HepG2 (cell line): ENCODE data around the gene MEG3. TPM values are rescaled to one million over a fixed set of nuclear protein-coding genes. Genes with fewer than 3 reads are reported as not detected.

Experiments used
- ATAC-seq: fragments of 200-7000 bp; cut with Tn5 transposase; 3 replicates; pipeline ENCODE4 v1.9.1; 2020; ENCODE audit warnings: mild to moderate bottlenecking, moderate library complexity
- BruUV-seq: library from RNA; stranded (reverse); fragments of 400-500 nt; replicated peaks from 2 replicates; lab custom pipeline; 2021; lab: Mats Ljungman, UMichigan
- CTCF ChIA-PET: fragments of 300-600 bp; formaldehyde crosslinking; extraction: SDS; loops from one replicate; lab custom pipeline; 2021; ENCODE audit warnings: low total read pairs, inconsistent platforms, low intra/inter-chr PET ratio; lab: Yijun Ruan, JAX
- POLR2A ChIA-PET: fragments of 350-600 bp; sonication (Branson Sonifier 250); formaldehyde crosslinking; loops from one replicate; lab custom pipeline; 2020; ENCODE audit warnings: antibody characterized with exemption, inconsistent platforms; lab: Yijun Ruan, JAX
- DNase-seq: peaks from one replicate; pipeline ENCODE4 v3.0.0-alpha.2; 2015; ENCODE audit warnings: low spot score
- FAIRE-seq: peaks from 3 replicates; lab custom pipeline; 2011; peaks lifted over from hg19 to GRCh38; lab: Jason Lieb, UNC
- H2AFZ ChIP-seq: one replicate; pipeline ENCODE4 v1.6.1; 2011; ENCODE audit warnings: low read length, inconsistent platforms
- H3K27ac ChIP-seq: fragments of 300-600 bp; 3 replicates; pipeline ENCODE4 v1.8.0; 2011; ENCODE audit warnings: mixed run types, mild to moderate bottlenecking, mixed read lengths, low read length, inconsistent platforms; ENCODE audit not compliant: insufficient read depth; ENCODE audit errors: extremely low read length
- H3K27me3 ChIP-seq, 2 experiments: fragments of 200-600 bp in 1 of 2; 2 replicates in 1 of 2; 3 replicates in 1 of 2; pipeline versions ENCODE4 v1.6.0 to v1.8.0; 2011; ENCODE audit warnings: low read length in 2 of 2, mild to moderate bottlenecking in 2 of 2, moderate library complexity in 2 of 2, inconsistent platforms in 1 of 2; ENCODE audit not compliant: insufficient read depth in 2 of 2, control insufficient read depth in 1 of 2
- H3K36me3 ChIP-seq, 2 experiments: fragments of 200-600 bp in 1 of 2; replicated peaks in 1 of 2; 2 replicates in 1 of 2; 3 replicates in 1 of 2; pipeline versions ENCODE4 v1.5.1 to v1.8.0; 2011; ENCODE audit warnings: low read length in 2 of 2, inconsistent platforms in 1 of 2; ENCODE audit not compliant: insufficient read depth in 2 of 2, control insufficient read depth in 1 of 2
- H3K4me1 ChIP-seq: 2 replicates; pipeline ENCODE4 v1.5.1; 2012; ENCODE audit warnings: low read length, inconsistent platforms; ENCODE audit not compliant: insufficient read depth
- H3K4me2 ChIP-seq: 2 replicates; pipeline ENCODE4 v1.6.0; 2011; ENCODE audit warnings: low read depth, low read length, inconsistent platforms
- H3K4me3 ChIP-seq, 3 experiments: fragments of 200-600 bp in 1 of 3; sonication (generic), shearing (Covaris generic) in 1 of 3; replicated peaks in 1 of 3; 2 replicates each; pipeline ENCODE4 v1.5.1; 2011 to 2016; ENCODE audit warnings: low read length in 3 of 3, inconsistent platforms in 2 of 3, low read depth in 2 of 3, mild to moderate bottlenecking in 2 of 3, control low read depth in 1 of 3, mixed read lengths in 1 of 3; ENCODE audit not compliant: insufficient read depth in 1 of 3
- H3K79me2 ChIP-seq: one replicate; pipeline ENCODE4 v1.6.1; 2011; ENCODE audit warnings: low read length, inconsistent platforms; ENCODE audit not compliant: insufficient read depth
- H3K9ac ChIP-seq: 2 replicates; pipeline ENCODE4 v1.6.0; 2011; ENCODE audit warnings: mild to moderate bottlenecking, low read depth, low read length, inconsistent platforms; ENCODE audit not compliant: insufficient read depth
- H3K9me3 ChIP-seq: 2 replicates; pipeline ENCODE4 v1.5.1; 2012; ENCODE audit warnings: mild to moderate bottlenecking, low read length
- H4K20me1 ChIP-seq: 2 replicates; pipeline ENCODE4 v1.6.0; 2011; ENCODE audit warnings: inconsistent platforms, mild to moderate bottlenecking, low read length, moderate library complexity; ENCODE audit not compliant: insufficient read depth
- GTF2F1 ChIP-seq: fragments of 150-350 bp; IDR thresholded peaks from 2 replicates; pipeline ENCODE4 v1.6.1; 2014; ENCODE audit warnings: low read length
- PITX1 ChIP-seq: sonication (generic); formaldehyde crosslinking; IDR thresholded peaks from 2 replicates; pipeline ENCODE4 v1.5.1; 2020; ENCODE audit warnings: mild to moderate bottlenecking, missing genetic modification reagents
- RARA ChIP-seq: IDR thresholded peaks from 2 replicates; pipeline ENCODE4 v1.6.1; 2016; ENCODE audit warnings: missing genetic modification reagents, missing compliant biosample characterization
- REL ChIP-seq: sonication (generic); formaldehyde crosslinking; conservative IDR thresholded peaks from 2 replicates; pipeline ENCODE4 v1.8.0; 2022; ENCODE audit warnings: mild to moderate bottlenecking, missing genetic modification reagents, moderate library complexity
- SRSF9 ChIP-seq: fragments of 200-400 bp; formaldehyde crosslinking; IDR thresholded peaks from 2 replicates; pipeline ENCODE4 v1.6.1; 2018; ENCODE audit warnings: borderline replicate concordance, mild to moderate bottlenecking, low read depth, low read length; ENCODE audit not compliant: insufficient read depth, poor library complexity, severe bottlenecking
- ZBTB7A ChIP-seq: sonication (generic); formaldehyde crosslinking; IDR thresholded peaks from 2 replicates; pipeline ENCODE4 v1.8.0; 2022; ENCODE audit warnings: mild to moderate bottlenecking, missing genetic modification reagents
- ZFP91 ChIP-seq: sonication (generic); formaldehyde crosslinking; IDR thresholded peaks from 2 replicates; pipeline ENCODE4 v1.9.0; 2022; ENCODE audit warnings: missing genetic modification reagents, mild to moderate bottlenecking, borderline replicate concordance
- ZIK1 ChIP-seq: sonication (generic); formaldehyde crosslinking; IDR thresholded peaks from 2 replicates; pipeline ENCODE4 v1.5.0; 2020; ENCODE audit warnings: mild to moderate bottlenecking, low read depth, missing genetic modification reagents, borderline replicate concordance
- ZMYM3 ChIP-seq: sonication (generic); formaldehyde crosslinking; IDR thresholded peaks from 2 replicates; pipeline ENCODE4 v1.5.1; 2020; ENCODE audit warnings: mild to moderate bottlenecking, missing genetic modification reagents
- ZNF547 ChIP-seq: sonication (generic); formaldehyde crosslinking; IDR thresholded peaks from 2 replicates; pipeline ENCODE4 v1.5.1; 2020; ENCODE audit warnings: mild to moderate bottlenecking, missing genetic modification reagents
- ZNF564 ChIP-seq: sonication (generic); formaldehyde crosslinking; IDR thresholded peaks from 2 replicates; pipeline ENCODE4 v1.8.1; 2023; ENCODE audit warnings: mild to moderate bottlenecking, missing genetic modification reagents
- ZNF605 ChIP-seq: sonication (generic); formaldehyde crosslinking; IDR thresholded peaks from 2 replicates; pipeline ENCODE4 v1.8.0; 2022; ENCODE audit warnings: mild to moderate bottlenecking, missing genetic modification reagents
- ZNF713 ChIP-seq: sonication (generic); formaldehyde crosslinking; IDR thresholded peaks from 2 replicates; pipeline ENCODE4 v1.4.0; 2020; ENCODE audit warnings: mild to moderate bottlenecking, missing genetic modification reagents
- ZNF720 ChIP-seq: sonication (generic); formaldehyde crosslinking; IDR thresholded peaks from 2 replicates; pipeline ENCODE4 v1.4.0; 2020; ENCODE audit warnings: missing genetic modification reagents
- WGBS: methylation state at CpG from one replicate; pipeline ENCODE4 v1.1.6; 2017; ENCODE audit warnings: low lambda C conversion rate; 5-methylcytosine and 5-hydroxymethylcytosine counted together
- in situ Hi-C: cut with HindIII; loops from 2 replicates; pipeline ENCODE4 v1.10.0; 2017; ENCODE audit warnings: low pct_unique_long_range_greater_than_20kb; ENCODE audit not compliant: extremely low pct_ligation_motif_present
- intact Hi-C: fragments of 100-400 bp; cut with micrococcal nuclease; formaldehyde crosslinking; loops from one replicate; pipeline ENCODE4 v1.10.0; 2022; ENCODE audit not compliant: unreplicated experiment
- polyA plus RNA-seq, 8 experiments: library from polyadenylated mRNA; depleted of rRNA in 3 of 8; stranded (reverse) in 7 of 8; unstranded in 1 of 8; fragments of >200 nt; fragmentation: Illumina TruSeq in 4 of 8; extraction: Trizol in 4 of 8; gene quantifications; 2 replicates each; pipeline versions ENCODE4 v1.2.1 to v1.2.3, GENCODE V29; 2011 to 2016; ENCODE audit warnings: low read depth in 4 of 8, missing spikeins in 1 of 8, mixed read lengths in 1 of 8; ENCODE audit not compliant: insufficient read depth in 1 of 8
- total RNA-seq, 5 experiments: library from RNA; depleted of rRNA; stranded (reverse); fragments of >200 nt; fragmentation: Illumina TruSeq; extraction: Trizol; gene quantifications; 2 replicates each; pipeline ENCODE4 v1.2.3, GENCODE V29; 2016; ENCODE audit warnings: low read depth in 1 of 5

MEG3 gene
- total and polyA plus RNA-seq, 2 of the 13 experiments (the other 11 are each of a cell fraction or from before 2014, with no cell fraction given) = 0.17 TPM; not detected in 1

GRCh38 chr14:100900837-100901390 lies 75.0 kb downstream of the MEG3 start (continued):
- TF ChIP-seq ZFP91 (CRISPR knock-in tag) (0 out of 2 replicates have a peak, but pooled peaks have one; percentile 54), ZNF720 (CRISPR knock-in tag) (no peak), GTF2F1 (no peak), RARA (no peak), SRSF9 (no peak), ZNF713 (CRISPR knock-in tag) (no peak)
- TF ChIP-seq, all 625 proteins: peak for 72

- in situ Hi-C loops = loop anchor here (10.0 kb wide), 2 partner anchors 333 to 763 kb away; no protein-coding TSS in a partner anchor
Observed at GRCh38 chr14:100901391-100902183, 75.7 kb downstream of the MEG3 start.

More at GRCh38 chr14:100901391-100902183, 75.7 kb downstream of the MEG3 start:
- no peaks in the 10 kb centered on the region for H3K79me2 ChIP-seq
- DNase-seq (no peak), ATAC-seq (peak; percentile 13), FAIRE-seq (no peak)
- TF ChIP-seq ZNF605 (CRISPR knock-in tag) = 0 out of 2 replicates have a peak, but pooled peaks have one; percentile 4
- TF ChIP-seq PITX1 (CRISPR knock-in tag) = no peak
- no peak for TF ChIP-seq ZNF564 (CRISPR knock-in tag)
- TF ChIP-seq REL (CRISPR knock-in tag) = 0 out of 2 replicates have a peak, but pooled peaks have one; percentile 44
- 0 out of 2 replicates have a peak, but pooled peaks have one; percentile 19 for TF ChIP-seq ZNF547 (CRISPR knock-in tag)
- TF ChIP-seq ZMYM3 (CRISPR knock-in tag) = peak; percentile 37; the same call in 1 of the 2 replicates
- no peak for TF ChIP-seq ZBTB7A (CRISPR knock-in tag)
- peak; percentile 77; the same call in 1 of the 2 replicates for TF ChIP-seq ZIK1 (CRISPR knock-in tag)
- ChIA-PET CTCF (interaction anchor here (1.4 to 2.4 kb wide), 4 partner anchors 51 to 727 kb away, joined by 3 to 10 read pairs (median 9); no protein-coding TSS in a partner anchor), POLR2A (interaction anchor here (1.4 to 2.6 kb wide), 5 partner anchors 79 to 208 kb away, joined by 4 to 15 read pairs (median 6); no protein-coding TSS in a partner anchor)
- H2AFZ ChIP-seq = no peak overlapping the region
- no peaks in the 10 kb centered on the region for H3K36me3 ChIP-seq
- intact Hi-C loops = loop anchor here (1.0 to 5.0 kb wide), 6 partner anchors 50 to 727 kb away; no protein-coding TSS in a partner anchor
- 51% methylated on average over 6 of the region's 12 CpGs for WGBS
- peaks cover 0 to 29% of the 10 kb centered on the region in 2 experiments; a peak in 3 of 5 replicates for H3K27me3 ChIP-seq
- H4K20me1 ChIP-seq = no peaks in the 10 kb centered on the region
- peaks cover 54% of the 10 kb centered on the region for H3K4me1 ChIP-seq
- H3K4me2 ChIP-seq = peak overlapping the region; percentile 69
- no peak overlapping the region for H3K9ac ChIP-seq
- no TSS peak for BruUV-seq
- H3K9me3 ChIP-seq = no peaks in the 10 kb centered on the region
- H3K4me3 ChIP-seq = peak overlapping the region in 1 of 3 experiments; percentile 51; a peak in 1 of 6 replicates
- no peak overlapping the region for H3K27ac ChIP-seq
